Mammary epithelial cell (primary cell): Measurements from ENCODE around the gene HYOU1.

ENCODE experiments used
- CTCF ChIP-seq, 2 donors: IDR thresholded peaks in 1 of 2; conservative IDR thresholded peaks in 1 of 2; 2 replicates each; pipeline ENCODE4 v1.5.1; 2011 to 2012; ENCODE audit warnings: inconsistent platforms in 2 of 2, low read length in 2 of 2, mild to moderate bottlenecking in 2 of 2, control low read depth in 1 of 2, low read depth in 1 of 2; ENCODE audit not compliant: insufficient read depth in 1 of 2; ENCODE audit errors: extremely low read depth in 1 of 2
- EZH2 ChIP-seq: IDR thresholded peaks from 2 replicates; pipeline ENCODE4 v1.6.1; 2012; ENCODE audit warnings: low read length, inconsistent platforms, borderline replicate concordance

- TF ChIP-seq CTCF (conservative IDR thresholded peaks at IDR 0.05 in 1 of 2, IDR thresholded peaks at IDR 0.05 in 1 of 2; ENCODE audit: extremely low read depth in 1 of 2, insufficient read depth in 1 of 2, low read depth in 1 of 2, low read length in 2 of 2) (no peak), EZH2 (no peak)
Measured at GRCh38 chr11:119023741-119024140, 33.3 kb downstream of the HYOU1 start.
